OCI-LY3 (cell line): ENCODE results near the gene CCSER1.
A peak's percentile ranks its signal among the peaks of the same experiment; 100 is the strongest.

ENCODE experiments used
- H2AFZ ChIP-seq: fragments of 200-600, 300-600 bp; shearing (Covaris generic); 2 replicates; pipeline ENCODE4 v1.6.0; 2014; ENCODE audit warnings: antibody characterized with exemption, low read depth, low read length
- H3K27ac ChIP-seq: fragments of 200-600, 300-600 bp; sonication (generic); 2 replicates; pipeline ENCODE4 v1.5.1; 2014; ENCODE audit warnings: mild to moderate bottlenecking, low read length, moderate library complexity, mixed read lengths
- H3K27me3 ChIP-seq: fragments of 200-600, 300-600 bp; sonication (generic); 2 replicates; pipeline ENCODE4 v1.6.1; 2014; ENCODE audit warnings: low read depth, low read length, mixed read lengths
- H3K36me3 ChIP-seq: fragments of 200-600, 300-600 bp; sonication (generic); replicated peaks from 2 replicates; pipeline ENCODE3; 2014; ENCODE audit warnings: low read depth, low read length, mixed read lengths
- H3K4me1 ChIP-seq: fragments of 300-600, 200-600 bp; sonication (generic); 2 replicates; pipeline ENCODE4 v1.6.1; 2014; ENCODE audit warnings: low read length, mixed read lengths
- H3K4me2 ChIP-seq: fragments of 200-600, 300-600 bp; sonication (generic); 2 replicates; pipeline ENCODE4 v1.6.1; 2014; ENCODE audit warnings: low read length, mixed read lengths
- H3K4me3 ChIP-seq: fragments of 300-600, 200-600 bp; sonication (generic); 2 replicates; pipeline ENCODE4 v1.5.1; 2014; ENCODE audit warnings: antibody characterized with exemption, mild to moderate bottlenecking, low read length, moderate library complexity
- H3K79me2 ChIP-seq: fragments of 300-600, 200-600 bp; shearing (Covaris generic); 2 replicates; pipeline ENCODE4 v1.6.1; 2014; ENCODE audit warnings: mild to moderate bottlenecking, low read length, mixed read lengths
- H3K9ac ChIP-seq: fragments of 300-600, 200-600 bp; shearing (Covaris generic); 2 replicates; pipeline ENCODE4 v1.6.0; 2014; ENCODE audit warnings: mild to moderate bottlenecking, low read length, moderate library complexity
- H3K9me3 ChIP-seq: fragments of 200-600, 300-600 bp; shearing (Covaris generic); 2 replicates; pipeline ENCODE4 v1.6.1; 2014; ENCODE audit warnings: low read length, mixed read lengths; ENCODE audit not compliant: insufficient read depth
- H4K20me1 ChIP-seq: fragments of 200-600, 300-600 bp; sonication (generic); 2 replicates; pipeline ENCODE4 v1.6.1; 2016; ENCODE audit warnings: low read length, mixed read lengths; ENCODE audit not compliant: insufficient read depth
- EZH2phosphoT487 ChIP-seq: fragments of 200-600 bp; shearing (Covaris generic); IDR thresholded peaks from 2 replicates; pipeline ENCODE4 v1.6.1; 2018; ENCODE audit warnings: antibody characterized with exemption, mixed run types, low read depth
- TF ChIP-seq, protein P1 (sequence below): fragments of 200-600, 300-600 bp; sonication (generic); IDR thresholded peaks from 2 replicates; pipeline ENCODE4 v1.5.1; 2014; ENCODE audit warnings: antibody characterized with exemption, low read length, low read depth

Gene CCSER1

DNA sequence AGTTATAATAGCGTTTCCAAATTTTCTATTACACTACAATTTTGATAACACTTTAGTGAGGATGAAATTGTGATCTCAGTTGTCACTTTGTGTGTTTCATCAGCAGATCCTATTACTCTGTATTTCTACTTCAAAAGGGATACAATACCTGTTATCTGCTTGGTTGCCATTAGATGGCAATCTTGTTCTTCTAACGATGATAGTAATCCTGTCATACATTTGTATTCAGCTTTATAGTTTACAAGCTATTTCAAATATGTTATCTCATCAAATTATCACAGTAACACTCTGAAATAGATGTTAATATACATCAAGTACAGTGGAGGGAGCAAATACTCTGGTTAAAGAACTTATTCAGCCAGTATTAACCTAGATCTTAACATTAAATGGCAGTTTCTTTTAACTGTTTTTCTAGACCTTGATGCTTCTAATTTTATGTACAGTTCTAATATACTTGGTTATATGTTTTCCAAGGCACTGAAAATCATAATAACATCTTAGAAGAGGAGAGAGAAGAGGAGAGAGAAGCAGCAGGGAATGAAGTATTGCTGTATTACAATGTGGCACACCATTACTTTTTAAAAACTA, 292.0 kb downstream of the CCSER1 start:
- H3K9me3 ChIP-seq, result no peaks in the 10 kb centered on the region
- H3K36me3 ChIP-seq, result no peaks in the 10 kb centered on the region
- peak overlapping the region; percentile 69; the same call in 1 of the 2 replicates for H2AFZ ChIP-seq
- no peaks in the 10 kb centered on the region for H3K4me1 ChIP-seq
- H3K9ac ChIP-seq, result no peak overlapping the region
- H4K20me1 ChIP-seq, result no peaks in the 10 kb centered on the region
- H3K4me3 ChIP-seq, result no peak overlapping the region
- H3K27me3 ChIP-seq, result no peaks in the 10 kb centered on the region
- H3K27ac ChIP-seq, result no peak overlapping the region
- TF ChIP-seq, protein P1, sequence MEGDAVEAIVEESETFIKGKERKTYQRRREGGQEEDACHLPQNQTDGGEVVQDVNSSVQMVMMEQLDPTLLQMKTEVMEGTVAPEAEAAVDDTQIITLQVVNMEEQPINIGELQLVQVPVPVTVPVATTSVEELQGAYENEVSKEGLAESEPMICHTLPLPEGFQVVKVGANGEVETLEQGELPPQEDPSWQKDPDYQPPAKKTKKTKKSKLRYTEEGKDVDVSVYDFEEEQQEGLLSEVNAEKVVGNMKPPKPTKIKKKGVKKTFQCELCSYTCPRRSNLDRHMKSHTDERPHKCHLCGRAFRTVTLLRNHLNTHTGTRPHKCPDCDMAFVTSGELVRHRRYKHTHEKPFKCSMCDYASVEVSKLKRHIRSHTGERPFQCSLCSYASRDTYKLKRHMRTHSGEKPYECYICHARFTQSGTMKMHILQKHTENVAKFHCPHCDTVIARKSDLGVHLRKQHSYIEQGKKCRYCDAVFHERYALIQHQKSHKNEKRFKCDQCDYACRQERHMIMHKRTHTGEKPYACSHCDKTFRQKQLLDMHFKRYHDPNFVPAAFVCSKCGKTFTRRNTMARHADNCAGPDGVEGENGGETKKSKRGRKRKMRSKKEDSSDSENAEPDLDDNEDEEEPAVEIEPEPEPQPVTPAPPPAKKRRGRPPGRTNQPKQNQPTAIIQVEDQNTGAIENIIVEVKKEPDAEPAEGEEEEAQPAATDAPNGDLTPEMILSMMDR, result peak; percentile 83
- TF ChIP-seq EZH2phosphoT487, result no peak
- no peaks in the 10 kb centered on the region for H3K79me2 ChIP-seq
- no peak overlapping the region for H3K4me2 ChIP-seq

DNA sequence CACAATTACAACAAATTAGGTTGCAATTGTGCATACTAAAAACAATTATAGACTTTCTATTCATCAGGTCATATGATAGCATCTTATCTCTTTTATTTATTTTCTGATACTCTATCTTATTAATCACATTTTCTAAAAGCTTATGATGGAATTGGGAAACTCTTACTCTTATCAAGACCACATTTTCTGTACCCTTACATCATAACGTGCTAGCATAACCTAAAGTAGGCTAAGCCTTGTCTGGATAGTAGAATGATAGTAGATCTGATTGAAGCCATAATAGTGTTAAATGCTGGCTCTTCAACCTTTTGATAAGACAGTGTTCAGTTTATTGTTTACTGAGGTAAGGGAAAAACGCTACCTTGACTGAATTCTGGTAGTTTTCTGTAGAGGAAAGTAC, 294.0 kb downstream of the CCSER1 start:
- TF ChIP-seq, protein P1, result no peak
- TF ChIP-seq EZH2phosphoT487, result no peak
- Histone ChIP-seq H2AFZ (no peak overlapping the region), H3K9ac (no peak overlapping the region), H3K4me3 (no peak overlapping the region), H3K27ac (no peak overlapping the region), H3K9me3 (no peaks in the 10 kb centered on the region), H3K4me2 (no peak overlapping the region), H3K27me3 (no peaks in the 10 kb centered on the region), H3K79me2 (no peaks in the 10 kb centered on the region), H3K4me1 (no peaks in the 10 kb centered on the region), H3K36me3 (no peaks in the 10 kb centered on the region), H4K20me1 (no peaks in the 10 kb centered on the region)

GRCh38 chr4:90425893-90426292, 298.7 kb downstream of the CCSER1 start:
- no peak overlapping the region for H3K4me2 ChIP-seq
- TF ChIP-seq, protein P1, result no peak
- no peak for TF ChIP-seq EZH2phosphoT487
- no peaks in the 10 kb centered on the region for H3K36me3 ChIP-seq
- no peaks in the 10 kb centered on the region for H3K9me3 ChIP-seq
- H2AFZ ChIP-seq, result no peak overlapping the region
- no peak overlapping the region for H3K27ac ChIP-seq
- H3K4me1 ChIP-seq, result no peaks in the 10 kb centered on the region
- H4K20me1 ChIP-seq, result no peaks in the 10 kb centered on the region
- no peak overlapping the region for H3K9ac ChIP-seq
- no peak overlapping the region for H3K4me3 ChIP-seq
- H3K27me3 ChIP-seq, result no peaks in the 10 kb centered on the region
- H3K79me2 ChIP-seq, result no peaks in the 10 kb centered on the region

- Histone ChIP-seq H3K4me2 (no peak overlapping the region), H3K27me3 (no peaks in the 10 kb centered on the region), H3K9ac (no peak overlapping the region), H3K27ac (no peak overlapping the region), H3K4me3 (no peak overlapping the region), H3K9me3 (no peaks in the 10 kb centered on the region), H3K79me2 (no peaks in the 10 kb centered on the region), H4K20me1 (no peaks in the 10 kb centered on the region), H2AFZ (no peak overlapping the region), H3K36me3 (no peaks in the 10 kb centered on the region), H3K4me1 (no peaks in the 10 kb centered on the region)
- no peak for TF ChIP-seq EZH2phosphoT487
- TF ChIP-seq, protein P1, result no peak
Observed at GRCh38 chr4:90438522-90438921, 311.3 kb downstream of the CCSER1 start.
